Endothelial cell of umbilical vein (primary cell): ENCODE data around the gene NID2. TPM values are rescaled to one million over a fixed set of nuclear protein-coding genes. Genes with fewer than 3 reads are reported as not detected.

Source experiments
- BruUV-seq: library from RNA; stranded (reverse); fragments of 400-500 nt; replicated peaks from 2 replicates; lab custom pipeline; 2021; lab: Mats Ljungman, UMichigan
- CTCF ChIA-PET: fragments of 300-600, 350-600 bp; sonication (Branson Sonifier 250); formaldehyde crosslinking; loops from one replicate; lab custom pipeline; 2021; ENCODE audit warnings: antibody characterized with exemption, inconsistent platforms; lab: Charles Lee
- POLR2A ChIA-PET: fragments of 300-600, 350-600 bp; sonication (Branson Sonifier 250); formaldehyde crosslinking; loops from one replicate; lab custom pipeline; 2021; ENCODE audit warnings: antibody characterized with exemption, inconsistent platforms; lab: Charles Lee
- DNase-seq: peaks from one replicate; pipeline ENCODE4 v3.0.0-alpha.2; 2011; ENCODE audit warnings: low read depth, low spot score
- FAIRE-seq: peaks from 2 replicates; lab custom pipeline; 2011; peaks lifted over from hg19 to GRCh38; lab: Jason Lieb, UNC
- H2AFZ ChIP-seq: 2 replicates; pipeline ENCODE4 v1.6.0; 2012; ENCODE audit warnings: low read depth, low read length, control low read depth, inconsistent platforms
- H3K27ac ChIP-seq: 2 replicates; pipeline ENCODE4 v1.5.1; 2011; ENCODE audit warnings: low read depth, mild to moderate bottlenecking, control low read depth, low read length, moderate library complexity; ENCODE audit not compliant: insufficient read depth
- H3K27me3 ChIP-seq, 2 experiments: 2 replicates each; pipeline versions ENCODE4 v1.6.0 to v1.6.1; 2011; ENCODE audit warnings: low read length in 2 of 2, mixed read lengths in 1 of 2; ENCODE audit not compliant: control insufficient read depth in 2 of 2, insufficient read depth in 2 of 2
- H3K36me3 ChIP-seq, 2 experiments: 2 replicates in 1 of 2; 3 replicates in 1 of 2; pipeline ENCODE4 v1.5.1; 2011; ENCODE audit warnings: low read length in 2 of 2, mild to moderate bottlenecking in 1 of 2, moderate library complexity in 1 of 2; ENCODE audit not compliant: control insufficient read depth in 2 of 2, insufficient read depth in 2 of 2; ENCODE audit errors: extremely low read depth in 1 of 2
- H3K4me1 ChIP-seq: 3 replicates; pipeline ENCODE4 v1.5.1; 2011; ENCODE audit warnings: mild to moderate bottlenecking, low read length; ENCODE audit not compliant: control insufficient read depth, insufficient read depth; ENCODE audit errors: extremely low read depth
- H3K4me2 ChIP-seq: 2 replicates; pipeline ENCODE4 v1.6.1; 2011; ENCODE audit warnings: low read length, control low read depth, mixed read lengths; ENCODE audit not compliant: insufficient read depth
- H3K4me3 ChIP-seq, 3 experiments: fragments of 200-600 bp in 1 of 3; sonication (generic), shearing (Covaris generic) in 1 of 3; replicated peaks in 1 of 3; 2 replicates each; pipeline ENCODE4 v1.5.1; 2011 to 2016; ENCODE audit warnings: control low read depth in 3 of 3, low read length in 3 of 3, mild to moderate bottlenecking in 2 of 3, inconsistent platforms in 1 of 3, low read depth in 1 of 3, moderate library complexity in 1 of 3; ENCODE audit not compliant: insufficient read depth in 1 of 3
- H3K79me2 ChIP-seq: 2 replicates; pipeline ENCODE4 v1.6.0; 2012; ENCODE audit warnings: low read length, inconsistent platforms; ENCODE audit not compliant: control insufficient read depth, insufficient read depth
- H3K9ac ChIP-seq: replicated peaks from 2 replicates; pipeline ENCODE3; 2011; ENCODE audit warnings: low read length, control low read depth; ENCODE audit not compliant: insufficient read depth; ENCODE audit errors: extremely low read depth
- H3K9me1 ChIP-seq: replicated peaks from 3 replicates; pipeline ENCODE4 v1.6.0; 2011; ENCODE audit warnings: mild to moderate bottlenecking, low read length; ENCODE audit not compliant: control insufficient read depth, insufficient read depth; ENCODE audit errors: extremely low read depth
- H3K9me3 ChIP-seq: replicated peaks from 2 replicates; pipeline ENCODE4 v1.5.1; 2012; ENCODE audit warnings: low read length, inconsistent platforms; ENCODE audit not compliant: control insufficient read depth, insufficient read depth
- H4K20me1 ChIP-seq: replicated peaks from 2 replicates; pipeline ENCODE3; 2011; ENCODE audit warnings: mild to moderate bottlenecking, low read length; ENCODE audit not compliant: control insufficient read depth, insufficient read depth; ENCODE audit errors: extremely low read depth
- CTCF ChIP-seq, 2 donors: IDR thresholded peaks; 1 replicate in 1 of 2; 2 replicates in 1 of 2; pipeline ENCODE4 v1.5.1; 2011; ENCODE audit warnings: low read length in 2 of 2, mild to moderate bottlenecking in 2 of 2, moderate library complexity in 2 of 2, control low read depth in 1 of 2, inconsistent platforms in 1 of 2, low read depth in 1 of 2; ENCODE audit not compliant: insufficient read depth in 1 of 2; ENCODE audit errors: extremely low read depth in 1 of 2
- EZH2 ChIP-seq: IDR thresholded peaks from 2 replicates; pipeline ENCODE4 v1.6.1; 2012; ENCODE audit warnings: borderline replicate concordance, low read depth, mild to moderate bottlenecking, moderate library complexity, low read length, inconsistent platforms; ENCODE audit not compliant: severe bottlenecking
- FOS ChIP-seq: IDR thresholded peaks from 2 replicates; pipeline ENCODE4 v1.6.1; 2011; ENCODE audit warnings: mild to moderate bottlenecking, low read length, moderate library complexity, borderline replicate concordance; ENCODE audit not compliant: insufficient read depth
- GATA2 ChIP-seq: IDR thresholded peaks from 2 replicates; pipeline ENCODE4 v1.7.0; 2011; ENCODE audit warnings: low read depth, mild to moderate bottlenecking, moderate library complexity, mixed read lengths, low read length; ENCODE audit not compliant: insufficient read length, insufficient read depth
- JUN ChIP-seq: IDR thresholded peaks from 2 replicates; pipeline ENCODE4 v1.6.1; 2011; ENCODE audit warnings: borderline replicate concordance, low read depth; ENCODE audit not compliant: insufficient read length, insufficient read depth
- MAX ChIP-seq: IDR thresholded peaks from 2 replicates; pipeline ENCODE4 v1.6.1; 2011; ENCODE audit not compliant: insufficient read depth, insufficient read length
- MYC ChIP-seq: IDR thresholded peaks from one replicate; pipeline ENCODE4 v1.6.1; 2011; ENCODE audit warnings: mild to moderate bottlenecking, low read depth, low read length
- POLR2A ChIP-seq: IDR thresholded peaks from 2 replicates; pipeline ENCODE4 v1.6.1; 2012; ENCODE audit warnings: low read depth, mild to moderate bottlenecking, control low read depth, low read length
- POLR2AphosphoS5 ChIP-seq: IDR thresholded peaks from 2 replicates; pipeline ENCODE4 v1.6.1; 2012; ENCODE audit warnings: low read depth, mild to moderate bottlenecking, control low read depth, low read length, moderate library complexity; ENCODE audit not compliant: insufficient read depth
- dilution Hi-C: fragments of 300-500 bp; cut with MboI; formaldehyde crosslinking; loops from one replicate; pipeline ENCODE4 v1.15.0; 2019; ENCODE audit warnings: low sequenced_read_pairs; ENCODE audit not compliant: extremely low pct_ligation_motif_present
- intact Hi-C: fragments of 100-400 bp; cut with micrococcal nuclease; formaldehyde crosslinking; loops from one replicate; pipeline ENCODE4 v1.10.0; 2022
- polyA plus RNA-seq, 4 experiments: library from polyadenylated mRNA; depleted of rRNA in 3 of 4; stranded (reverse) in 3 of 4; unstranded in 1 of 4; fragments of >200 nt; gene quantifications; 2 replicates each; pipeline versions ENCODE4 v1.2.1 to v1.2.3, GENCODE V29; 2011 to 2012; ENCODE audit warnings: missing spikeins in 1 of 4
- total RNA-seq: library from RNA; stranded (reverse); gene quantifications from 2 replicates; pipeline ENCODE4 v1.2.3, GENCODE V29; 2021

The NID2 gene
- total and polyA plus RNA-seq, 2 donors (not counting 3 experiments of a cell fraction or from before 2014, with no cell fraction given): 22.5 to 56.7 TPM

GRCh38 chr14:52077256-52077979 lies 8.6 kb upstream of the NID2 start:
- ChIA-PET CTCF (interaction anchor here (0.7 to 1.6 kb wide), 2 partner anchors 9 to 99 kb away, joined by 3 read pairs; partner anchors contain the start of gene NID2), POLR2A (no interaction called here)
- Histone ChIP-seq H4K20me1 (no peaks in the 10 kb centered on the region), H2AFZ (no peak overlapping the region), H3K4me3 (no peak overlapping the region), H3K27ac (peak overlapping the region; percentile 65), H3K9me1 (no peaks in the 10 kb centered on the region), H3K9me3 (no peaks in the 10 kb centered on the region), H3K4me1 (peaks cover 62% of the 10 kb centered on the region), H3K4me2 (peak overlapping the region; percentile 12), H3K27me3 (no peaks in the 10 kb centered on the region), H3K79me2 (no peaks in the 10 kb centered on the region), H3K9ac (no peak overlapping the region), H3K36me3 (no peaks in the 10 kb centered on the region)
- DNase-seq (no peak), FAIRE-seq (no peak)
- dilution Hi-C loops (no loop called here), intact Hi-C loops (no loop called here)
- BruUV-seq: no TSS peak
- no peak for TF ChIP-seq MAX
- no peak for TF ChIP-seq EZH2
- no peak for TF ChIP-seq GATA2
- TF ChIP-seq CTCF (IDR thresholded peaks at IDR 0.05; ENCODE audit: extremely low read depth in 1 of 2, insufficient read depth in 1 of 2, low read depth in 1 of 2, low read length in 2 of 2): no peak
- TF ChIP-seq POLR2A: no peak
- TF ChIP-seq FOS: no peak
- no peak for TF ChIP-seq JUN
- TF ChIP-seq MYC: no peak
- no peak for TF ChIP-seq POLR2AphosphoS5
